ENCODE measurements around the gene HRNR.

DNA sequence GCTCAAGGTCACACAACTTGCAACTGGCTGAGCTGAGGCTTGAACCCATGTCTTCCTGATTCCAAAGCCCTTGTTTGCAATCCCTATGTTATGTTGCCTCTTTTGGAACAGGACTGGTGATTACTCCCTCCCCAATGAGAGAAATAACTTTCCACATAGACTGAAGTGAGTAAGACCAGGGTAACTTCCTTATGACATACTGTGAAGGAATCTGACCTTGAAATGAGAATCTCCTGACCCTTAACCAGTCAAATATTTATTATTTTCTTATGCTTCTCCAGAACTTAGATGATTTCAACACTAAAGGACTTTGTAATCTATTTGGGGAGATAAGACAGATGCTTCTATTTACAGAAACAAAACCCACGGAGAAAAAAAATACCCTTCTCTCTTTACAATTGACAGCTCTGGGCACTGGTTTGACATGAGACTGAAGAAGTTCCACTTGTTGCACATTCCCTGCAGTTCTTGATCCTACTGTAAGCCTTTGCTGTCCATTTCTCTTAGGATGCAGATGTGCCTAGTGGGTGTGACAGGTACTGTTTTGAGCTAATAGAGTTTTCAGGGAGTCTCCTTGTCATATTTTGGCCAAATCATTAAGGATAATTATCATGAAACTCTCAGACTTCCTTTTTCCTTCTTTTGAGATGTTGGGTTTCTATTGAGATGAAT lies 61.1 kb downstream of the HRNR start:
- TF ChIP-seq, protein P1, sequence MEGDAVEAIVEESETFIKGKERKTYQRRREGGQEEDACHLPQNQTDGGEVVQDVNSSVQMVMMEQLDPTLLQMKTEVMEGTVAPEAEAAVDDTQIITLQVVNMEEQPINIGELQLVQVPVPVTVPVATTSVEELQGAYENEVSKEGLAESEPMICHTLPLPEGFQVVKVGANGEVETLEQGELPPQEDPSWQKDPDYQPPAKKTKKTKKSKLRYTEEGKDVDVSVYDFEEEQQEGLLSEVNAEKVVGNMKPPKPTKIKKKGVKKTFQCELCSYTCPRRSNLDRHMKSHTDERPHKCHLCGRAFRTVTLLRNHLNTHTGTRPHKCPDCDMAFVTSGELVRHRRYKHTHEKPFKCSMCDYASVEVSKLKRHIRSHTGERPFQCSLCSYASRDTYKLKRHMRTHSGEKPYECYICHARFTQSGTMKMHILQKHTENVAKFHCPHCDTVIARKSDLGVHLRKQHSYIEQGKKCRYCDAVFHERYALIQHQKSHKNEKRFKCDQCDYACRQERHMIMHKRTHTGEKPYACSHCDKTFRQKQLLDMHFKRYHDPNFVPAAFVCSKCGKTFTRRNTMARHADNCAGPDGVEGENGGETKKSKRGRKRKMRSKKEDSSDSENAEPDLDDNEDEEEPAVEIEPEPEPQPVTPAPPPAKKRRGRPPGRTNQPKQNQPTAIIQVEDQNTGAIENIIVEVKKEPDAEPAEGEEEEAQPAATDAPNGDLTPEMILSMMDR (conservative IDR thresholded peaks at IDR 0.05; ENCODE audit: low read depth, low read length) = no peak
- TF ChIP-seq EZH2 (IDR thresholded peaks at IDR 0.05; ENCODE audit: low read length, unreplicated experiment) = no peak

All from PC-3 (cell line).